HL-60 (cell line): ENCODE results near the gene TRIM26.

Source experiments
- DNase-seq, 2 experiments: peaks; one replicate each; pipeline ENCODE4 v3.0.0-alpha.2; 2010 to 2020; ENCODE audit warnings: low read depth in 1 of 2, low spot score in 1 of 2
- H3K27ac ChIP-seq: fragments of 250-450 bp; sonication (Bioruptor Pico); replicated peaks from 2 replicates; pipeline ENCODE4 v1.5.1; 2020; ENCODE audit warnings: mild to moderate bottlenecking, moderate library complexity
- H3K27me3 ChIP-seq: fragments of 250-450 bp; sonication (Bioruptor Pico); 2 replicates; pipeline ENCODE4 v1.5.1; 2021; ENCODE audit warnings: mild to moderate bottlenecking, moderate library complexity; ENCODE audit not compliant: insufficient read depth, poor library complexity, severe bottlenecking
- H3K4me3 ChIP-seq: replicated peaks from 2 replicates; pipeline ENCODE4 v1.5.1; 2011; ENCODE audit warnings: mild to moderate bottlenecking, control low read depth, low read length; ENCODE audit not compliant: insufficient read depth
- CTCF ChIP-seq: IDR thresholded peaks from one replicate; pipeline ENCODE4 v1.5.1; 2011; ENCODE audit warnings: low read length, control low read depth, inconsistent platforms; ENCODE audit not compliant: insufficient read depth
- GABPA ChIP-seq: IDR thresholded peaks from 2 replicates; pipeline ENCODE4 v1.6.1; 2012; ENCODE audit warnings: low read depth
- POLR2AphosphoS5 ChIP-seq: IDR thresholded peaks from 2 replicates; pipeline ENCODE4 v1.6.1; 2012; ENCODE audit warnings: low read depth
- REST ChIP-seq: IDR thresholded peaks from 2 replicates; pipeline ENCODE4 v1.6.1; 2012; ENCODE audit warnings: low read depth; ENCODE audit not compliant: insufficient replicate concordance
- SPI1 ChIP-seq: IDR thresholded peaks from 2 replicates; pipeline ENCODE4 v1.6.1; 2012; ENCODE audit warnings: low read depth, mild to moderate bottlenecking, borderline replicate concordance

Gene TRIM26

GRCh38 chr6:30149858-30150550 is 63.2 kb downstream of the TRIM26 start:
- no peak overlapping the region for H3K4me3 ChIP-seq
- peaks cover 3% of the 10 kb centered on the region for H3K27me3 ChIP-seq
- no peak overlapping the region for H3K27ac ChIP-seq
- no peak for DNase-seq
- TF ChIP-seq CTCF (no peak), POLR2AphosphoS5 (no peak), SPI1 (peak; percentile 46), GABPA (no peak), REST (no peak)

- H3K27ac ChIP-seq = no peak overlapping the region
- no peak for TF ChIP-seq CTCF
- peaks cover 3% of the 10 kb centered on the region for H3K27me3 ChIP-seq
- DNase-seq = no peak
- no peak overlapping the region for H3K4me3 ChIP-seq
These were observed 64.0 kb downstream of the TRIM26 start for GRCh38 chr6:30149234-30149633.

- H3K4me3 ChIP-seq = no peak overlapping the region
- no peak overlapping the region for H3K27ac ChIP-seq
- TF ChIP-seq SPI1 = no peak
- no peak for TF ChIP-seq GABPA
- no peak for TF ChIP-seq POLR2AphosphoS5
- no peak for TF ChIP-seq CTCF
- no peak for TF ChIP-seq REST
- DNase-seq = no peak
- peaks cover 6% of the 10 kb centered on the region for H3K27me3 ChIP-seq
These were observed 66.1 kb downstream of the TRIM26 start for GRCh38 chr6:30147096-30147495.

GRCh38 chr6:30145818-30146217 is 67.4 kb downstream of the TRIM26 start:
- no peak for DNase-seq
- peaks cover 6% of the 10 kb centered on the region for H3K27me3 ChIP-seq
- H3K27ac ChIP-seq = no peak overlapping the region
- TF ChIP-seq POLR2AphosphoS5 (no peak), REST (no peak)
- H3K4me3 ChIP-seq = no peak overlapping the region
